Liver (tissue), 9 donors: ENCODE data around the gene ASCL5. TPM values are rescaled to one million over a fixed set of nuclear protein-coding genes. Genes with fewer than 3 reads are reported as not detected.

Source experiments
- DNase-seq: peaks from one replicate; pipeline ENCODE4 v3.0.0-alpha.2; 2017; ENCODE audit warnings: low spot score
- H3K27ac ChIP-seq, 2 donors: one replicate each; pipeline ENCODE4 v1.7.0; 2013; ENCODE audit warnings: inconsistent platforms in 2 of 2, low read length in 2 of 2, control low read depth in 1 of 2, low read depth in 1 of 2, mild to moderate bottlenecking in 1 of 2
- H3K27me3 ChIP-seq, 4 donors: one replicate each; pipeline versions ENCODE4 v1.6.1 to v1.7.0; 2013; ENCODE audit warnings: low read length in 3 of 4, inconsistent platforms in 1 of 4, mild to moderate bottlenecking in 1 of 4, moderate library complexity in 1 of 4; ENCODE audit not compliant: control insufficient read depth in 4 of 4, insufficient read depth in 4 of 4
- H3K36me3 ChIP-seq, 4 donors: one replicate each; pipeline versions ENCODE4 v1.6.1 to v1.7.0; 2013; ENCODE audit warnings: low read length in 3 of 4, mild to moderate bottlenecking in 3 of 4, low read depth in 1 of 4, moderate library complexity in 1 of 4; ENCODE audit not compliant: control insufficient read depth in 4 of 4, insufficient read depth in 3 of 4
- H3K4me1 ChIP-seq, 4 donors: one replicate each; pipeline versions ENCODE4 v1.6.1 to v1.7.0; 2013; ENCODE audit warnings: low read length in 3 of 4, mild to moderate bottlenecking in 3 of 4, moderate library complexity in 1 of 4; ENCODE audit not compliant: control insufficient read depth in 4 of 4, insufficient read depth in 4 of 4
- H3K4me3 ChIP-seq, 3 donors: one replicate each; pipeline versions ENCODE4 v1.6.1 to v1.7.0; 2013; ENCODE audit warnings: low read length in 3 of 3, control low read depth in 1 of 3, low read depth in 1 of 3, mild to moderate bottlenecking in 1 of 3
- H3K9ac ChIP-seq, 2 donors: one replicate each; pipeline ENCODE4 v1.7.0; 2013; ENCODE audit warnings: low read length in 2 of 2, mild to moderate bottlenecking in 2 of 2, moderate library complexity in 2 of 2, control low read depth in 1 of 2, low read depth in 1 of 2
- H3K9me3 ChIP-seq, 4 donors: one replicate each; pipeline versions ENCODE4 v1.6.1 to v1.7.0; 2013; ENCODE audit warnings: low read length in 3 of 4; ENCODE audit not compliant: control insufficient read depth in 4 of 4
- ATF3 ChIP-seq: IDR thresholded peaks from 2 replicates; pipeline ENCODE4 v1.6.1; 2016; ENCODE audit warnings: antibody characterized with exemption
- CTCF ChIP-seq: fragments of 150-350 bp; IDR thresholded peaks from 2 replicates; pipeline ENCODE4 v1.5.1; 2017; ENCODE audit warnings: improper control_type of control experiment, low read depth, low read length; ENCODE audit not compliant: missing input control
- EGR1 ChIP-seq, 2 donors: IDR thresholded peaks; 2 replicates each; pipeline ENCODE4 v1.6.1; 2016 to 2018; ENCODE audit warnings: antibody characterized with exemption in 2 of 2, low read depth in 2 of 2
- FOXA1 ChIP-seq: IDR thresholded peaks from 2 replicates; pipeline ENCODE4 v1.6.1; 2016; ENCODE audit warnings: antibody characterized with exemption
- HNF4A ChIP-seq, 2 donors: conservative IDR thresholded peaks; 2 replicates each; pipeline ENCODE4 v1.6.1; 2016; ENCODE audit warnings: antibody characterized with exemption in 2 of 2, mild to moderate bottlenecking in 2 of 2
- JUND ChIP-seq, 2 donors: IDR thresholded peaks; 2 replicates each; pipeline ENCODE4 v1.6.1; 2016; ENCODE audit warnings: antibody characterized with exemption in 2 of 2
- MAX ChIP-seq: IDR thresholded peaks from 2 replicates; pipeline ENCODE4 v1.6.1; 2016; ENCODE audit warnings: antibody characterized with exemption
- NR2F2 ChIP-seq: IDR thresholded peaks from 2 replicates; pipeline ENCODE4 v1.6.1; 2016; ENCODE audit warnings: antibody characterized with exemption
- REST ChIP-seq: IDR thresholded peaks from 2 replicates; pipeline ENCODE4 v1.6.1; 2016; ENCODE audit warnings: antibody characterized with exemption, mild to moderate bottlenecking
- SP1 ChIP-seq: IDR thresholded peaks from 2 replicates; pipeline ENCODE4 v1.6.1; 2018; ENCODE audit warnings: antibody characterized with exemption, mild to moderate bottlenecking
- TAF1 ChIP-seq: conservative IDR thresholded peaks from 2 replicates; pipeline ENCODE4 v1.6.1; 2016; ENCODE audit warnings: antibody characterized with exemption, mild to moderate bottlenecking
- WGBS: extraction: QIAGEN DNeasy Blood & Tissue Kit; methylation state at CpG from one replicate; pipeline ENCODE4 v1.1.7; 2013; 5-methylcytosine and 5-hydroxymethylcytosine counted together
- polyA plus RNA-seq, 2 donors: library from polyadenylated mRNA; stranded (reverse) in 1 of 2; unstranded in 1 of 2; fragments of 200-250 nt in 1 of 2; fragments of >200 nt in 1 of 2; fragmentation: Nextera tagmentation in 1 of 2; extraction: Ambion mirVana in 1 of 2; gene quantifications; one replicate each; pipeline versions ENCODE4 v1.2.1 to v1.2.3, GENCODE V29; 2013 to 2015
- total RNA-seq, 2 donors: library from RNA; depleted of rRNA; stranded (reverse); fragments of >200 nt; gene quantifications; one replicate each; pipeline ENCODE4 v1.2.3, GENCODE V29; 2014
- donor health status: healthy.
- donor health status: healthy.
- donor health status: healthy.
- donor health status: healthy.
- donor health status: healthy.

ASCL5 gene
- total and polyA plus RNA-seq, 4 donors, result not detected

GRCh38 chr1:201147396-201148015 is 20.5 kb upstream of the ASCL5 start:
- DNase-seq, result no peak
- 88% methylated on average over 13 of the region's 13 CpGs for WGBS
- Histone ChIP-seq H3K9ac (no peak overlapping the region), H3K27ac (no peak overlapping the region), H3K27me3 (no peaks in the 10 kb centered on the region), H3K9me3 (no peaks in the 10 kb centered on the region), H3K4me3 (no peak overlapping the region), H3K36me3 (peaks cover 0 to 58% (median 12%) of the 10 kb centered on the region in 4 donors), H3K4me1 (no peaks in the 10 kb centered on the region)
- no peak for TF ChIP-seq ATF3

GRCh38 chr1:201146626-201147390 is 19.8 kb upstream of the ASCL5 start:
- TF ChIP-seq MAX (no peak), EGR1 (IDR thresholded peaks at IDR 0.05; ENCODE audit: low read depth in 2 of 2) (no peak), TAF1 (no peak), REST (no peak), HNF4A (conservative IDR thresholded peaks at IDR 0.05) (no peak), JUND (IDR thresholded peaks at IDR 0.05) (no peak), CTCF (no peak), FOXA1 (no peak), SP1 (no peak), NR2F2 (no peak), ATF3 (no peak)
- no peaks in the 10 kb centered on the region for H3K4me1 ChIP-seq
- no peak overlapping the region for H3K27ac ChIP-seq
- 91% methylated on average over 17 of the region's 17 CpGs for WGBS
- no peaks in the 10 kb centered on the region for H3K9me3 ChIP-seq
- no peak overlapping the region for H3K9ac ChIP-seq
- H3K4me3 ChIP-seq, result no peak overlapping the region
- H3K36me3 ChIP-seq, result peaks cover 0 to 62% (median 12%) of the 10 kb centered on the region in 4 donors
- no peaks in the 10 kb centered on the region for H3K27me3 ChIP-seq
- DNase-seq, result no peak
